ENCODE measurements around the gene B3GALNT1.

DNA sequence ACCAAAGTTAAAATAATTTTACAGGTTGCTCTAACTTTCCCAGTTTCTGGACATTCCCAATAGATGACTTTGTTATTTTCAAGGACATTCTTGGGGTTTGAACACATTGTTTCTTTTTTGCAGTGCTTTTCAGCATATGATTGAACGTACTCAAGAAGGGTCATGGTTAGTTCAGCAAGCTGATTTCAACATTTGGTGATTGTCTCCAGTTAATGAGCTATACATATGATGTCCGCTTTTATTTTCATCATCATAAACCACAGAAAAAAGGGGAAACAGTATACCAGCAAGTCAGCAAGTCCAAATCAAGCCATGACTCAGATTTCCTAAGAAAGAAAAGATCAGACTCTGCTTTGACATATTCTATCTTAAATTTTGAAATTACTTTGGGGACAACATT lies 69.4 kb downstream of the B3GALNT1 start:
- no peak for TF ChIP-seq EZH2 (IDR thresholded peaks at IDR 0.05; ENCODE audit: low read length, missing control alignments)
- TF ChIP-seq, protein P1, sequence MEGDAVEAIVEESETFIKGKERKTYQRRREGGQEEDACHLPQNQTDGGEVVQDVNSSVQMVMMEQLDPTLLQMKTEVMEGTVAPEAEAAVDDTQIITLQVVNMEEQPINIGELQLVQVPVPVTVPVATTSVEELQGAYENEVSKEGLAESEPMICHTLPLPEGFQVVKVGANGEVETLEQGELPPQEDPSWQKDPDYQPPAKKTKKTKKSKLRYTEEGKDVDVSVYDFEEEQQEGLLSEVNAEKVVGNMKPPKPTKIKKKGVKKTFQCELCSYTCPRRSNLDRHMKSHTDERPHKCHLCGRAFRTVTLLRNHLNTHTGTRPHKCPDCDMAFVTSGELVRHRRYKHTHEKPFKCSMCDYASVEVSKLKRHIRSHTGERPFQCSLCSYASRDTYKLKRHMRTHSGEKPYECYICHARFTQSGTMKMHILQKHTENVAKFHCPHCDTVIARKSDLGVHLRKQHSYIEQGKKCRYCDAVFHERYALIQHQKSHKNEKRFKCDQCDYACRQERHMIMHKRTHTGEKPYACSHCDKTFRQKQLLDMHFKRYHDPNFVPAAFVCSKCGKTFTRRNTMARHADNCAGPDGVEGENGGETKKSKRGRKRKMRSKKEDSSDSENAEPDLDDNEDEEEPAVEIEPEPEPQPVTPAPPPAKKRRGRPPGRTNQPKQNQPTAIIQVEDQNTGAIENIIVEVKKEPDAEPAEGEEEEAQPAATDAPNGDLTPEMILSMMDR (conservative IDR thresholded peaks at IDR 0.05 in 1 of 2, IDR thresholded peaks at IDR 0.05 in 1 of 2; ENCODE audit: low read depth in 1 of 2, low read length in 2 of 2) = no peak
